ENCODE results near the gene ZNF236. TPM values are rescaled to one million over a fixed set of nuclear protein-coding genes. Genes with fewer than 3 reads are reported as not detected.
"Not testable (repeated sequence)": the region's sequence is repeated elsewhere in the genome, so short reads cannot be mapped to it uniquely, and the experiment has no call there.

The ZNF236 gene
- polyA plus RNA-seq, 1 donor from 2014 or later: 10.8 TPM

DNA sequence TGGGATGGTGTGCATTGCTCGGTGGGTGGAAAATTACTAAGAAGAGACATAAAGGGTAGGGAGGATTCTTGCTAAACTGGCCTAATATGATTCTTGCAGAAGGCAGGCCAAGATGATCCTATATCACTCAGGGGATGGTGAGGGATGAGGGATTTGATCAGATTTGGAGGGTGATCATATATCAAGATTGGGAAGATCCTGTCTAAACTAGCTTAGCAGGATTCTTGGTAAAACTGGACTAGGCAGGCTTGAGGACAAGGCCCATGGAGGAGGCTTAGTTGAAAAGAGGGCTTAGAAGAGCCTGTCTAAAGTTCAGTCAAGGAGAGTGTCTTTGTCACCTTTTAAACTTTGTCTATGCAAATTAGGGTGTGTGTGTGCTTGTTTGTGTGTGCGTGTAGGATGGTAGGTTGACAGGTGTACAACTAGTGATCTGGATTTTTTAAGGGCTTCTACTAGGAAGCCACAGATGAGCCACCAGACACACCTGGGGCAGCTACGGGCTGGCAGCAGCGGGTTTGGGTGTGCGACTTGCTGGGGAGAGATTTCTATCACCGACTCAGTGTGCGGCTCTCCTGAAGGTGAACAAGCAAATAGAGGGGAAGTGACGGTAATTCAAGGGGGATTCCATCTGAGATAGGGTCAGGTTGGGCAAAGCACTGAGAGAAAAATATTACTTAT, 168.1 kb downstream of the ZNF236 start:
- H3K27me3 Mint-ChIP-seq, H3K9me3 Mint-ChIP-seq, H3K36me3 Mint-ChIP-seq: not testable (repeated sequence)
- Mint-ChIP-seq H3K4me3 (peak overlapping the region in 3 of 4 donors; percentile 3 to 72 (median 34)), H3K4me1 (peaks cover 17 to 27% (median 24%) of the 10 kb centered on the region in 3 donors), H3K27ac (peak overlapping the region; percentile 32 to 53 (median 44))

GRCh38 chr18:76991021-76991688, 168.8 kb downstream of the ZNF236 start:
- peaks cover 1% of the 10 kb centered on the region for H3K36me3 Mint-ChIP-seq

DNA sequence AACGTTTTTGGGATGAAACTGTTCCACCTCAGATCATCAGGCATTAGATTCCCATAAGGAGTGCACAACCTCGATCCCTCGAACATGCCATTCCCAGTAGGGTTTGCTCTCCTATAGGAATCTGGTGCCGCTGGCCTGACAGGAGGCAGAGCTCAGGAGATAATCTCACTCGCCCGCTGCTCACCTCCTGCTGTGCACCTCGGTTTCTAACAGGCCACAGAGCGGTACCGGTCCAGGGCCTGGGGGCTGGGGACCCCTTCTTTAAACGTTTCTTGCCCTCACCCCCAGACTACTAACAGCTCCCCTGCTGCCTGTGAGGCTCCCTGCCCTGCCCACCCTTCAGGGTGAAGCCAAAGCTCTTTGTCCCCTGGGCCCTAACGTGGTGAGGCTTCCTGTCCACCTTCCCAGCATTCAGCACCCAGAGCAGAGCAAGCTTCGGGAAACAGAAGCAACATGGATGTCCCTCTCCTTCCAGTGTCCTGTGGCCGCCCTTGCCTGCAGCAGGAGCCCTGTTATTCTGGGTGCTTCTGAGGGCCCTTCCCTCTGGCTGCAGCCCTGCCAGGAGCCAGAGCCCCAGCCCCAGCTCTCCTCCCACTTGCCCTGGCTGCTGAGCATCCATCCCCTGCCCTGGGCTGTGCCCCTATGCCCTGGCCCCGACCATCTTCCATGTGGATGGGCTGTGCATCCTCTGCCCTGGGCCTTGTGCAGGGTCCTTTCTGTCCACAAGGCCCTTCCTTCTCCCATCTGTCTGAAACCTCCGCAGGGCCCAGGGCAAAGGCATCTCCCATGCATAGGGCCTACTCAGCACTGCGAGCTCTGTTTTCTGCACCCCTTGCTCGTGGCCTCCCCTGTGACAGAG, 170.1 kb downstream of the ZNF236 start:
- H3K27ac Mint-ChIP-seq: peak overlapping the region in 1 of 3 donors; percentile 14
- H3K4me1 Mint-ChIP-seq: peaks cover 12 to 27% (median 23%) of the 10 kb centered on the region in 3 donors
- peak overlapping the region in 1 of 4 donors; percentile 63 for H3K4me3 Mint-ChIP-seq
- peaks cover 5% of the 10 kb centered on the region for H3K27me3 Mint-ChIP-seq
- peaks cover 1% of the 10 kb centered on the region for H3K36me3 Mint-ChIP-seq
- peaks cover 0 to 2% (median 0%) of the 10 kb centered on the region in 3 donors for H3K9me3 Mint-ChIP-seq

More at GRCh38 chr18:76991021-76991688, 168.8 kb downstream of the ZNF236 start:
- Mint-ChIP-seq H3K9me3 (peaks cover 0 to 2% (median 0%) of the 10 kb centered on the region in 3 donors), H3K27me3 (peaks cover 6% of the 10 kb centered on the region), H3K4me1 (peaks cover 17 to 27% (median 24%) of the 10 kb centered on the region in 3 donors), H3K4me3 (peak overlapping the region in 2 of 4 donors; percentile 3 to 72), H3K27ac (peak overlapping the region in 2 of 3 donors; percentile 32)

DNA sequence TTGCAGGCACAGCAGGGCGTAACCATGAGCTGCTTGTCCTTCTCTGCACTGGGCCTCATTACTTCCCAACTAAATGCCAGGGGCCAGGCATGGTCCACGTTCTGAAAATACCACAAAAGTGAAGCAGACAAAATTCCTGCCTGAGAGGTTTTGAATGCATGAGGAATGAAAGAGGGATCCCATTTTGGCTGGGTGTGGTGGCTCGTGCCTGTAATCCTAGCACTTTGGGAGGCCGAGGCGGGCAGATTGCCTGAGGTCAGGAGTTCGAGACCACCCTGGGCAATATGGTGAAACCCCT, 170.7 kb downstream of the ZNF236 start:
- H3K36me3 Mint-ChIP-seq: peaks cover 1% of the 10 kb centered on the region
- peaks cover 5% of the 10 kb centered on the region for H3K27me3 Mint-ChIP-seq
- peak overlapping the region in 1 of 3 donors; percentile 85 for H3K27ac Mint-ChIP-seq
- H3K4me1 Mint-ChIP-seq: peaks cover 12 to 29% (median 21%) of the 10 kb centered on the region in 3 donors
- peaks cover 0 to 2% (median 0%) of the 10 kb centered on the region in 3 donors for H3K9me3 Mint-ChIP-seq
- H3K4me3 Mint-ChIP-seq: peak overlapping the region in 1 of 4 donors; percentile 63

- Mint-ChIP-seq H3K9me3 (peaks cover 0 to 2% (median 0%) of the 10 kb centered on the region in 3 donors), H3K27ac (peak overlapping the region in 1 of 3 donors; percentile 29), H3K4me3 (no peak overlapping the region), H3K27me3 (peaks cover 5% of the 10 kb centered on the region), H3K4me1 (peaks cover 12 to 25% (median 18%) of the 10 kb centered on the region in 3 donors), H3K36me3 (peaks cover 1% of the 10 kb centered on the region)
Measured at GRCh38 chr18:76993573-76993972, 171.2 kb downstream of the ZNF236 start.

DNA sequence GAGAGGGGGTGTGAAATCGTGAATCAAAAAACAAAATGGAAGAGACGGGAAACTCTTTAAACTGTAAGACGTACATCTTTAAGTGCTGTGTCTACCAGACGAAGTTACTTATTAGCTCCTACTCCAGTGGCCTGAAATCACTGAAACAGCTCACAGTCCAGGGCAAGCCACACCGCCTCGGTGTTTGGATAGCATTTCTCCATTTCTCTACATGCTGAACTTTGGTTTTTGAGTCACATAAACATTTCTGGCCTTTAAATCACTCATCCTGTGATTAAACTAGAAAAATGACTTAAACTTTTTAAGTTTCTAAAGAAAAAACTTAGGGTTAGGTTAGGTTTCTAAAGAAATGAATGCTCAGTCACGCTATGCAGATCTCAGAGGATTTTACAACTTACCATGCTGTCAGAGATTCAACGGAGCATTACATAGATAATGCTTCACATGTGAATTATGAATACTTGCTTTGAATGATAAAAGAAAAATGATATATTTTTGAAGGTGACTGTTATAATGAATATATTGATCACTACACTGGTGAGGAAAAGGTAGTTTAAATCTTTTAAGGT, 171.8 kb downstream of the ZNF236 start:
- Mint-ChIP-seq H3K27me3 (peaks cover 4% of the 10 kb centered on the region), H3K4me3 (no peak overlapping the region), H3K9me3 (peaks cover 0 to 1% (median 0%) of the 10 kb centered on the region in 3 donors), H3K4me1 (peaks cover 12 to 19% (median 17%) of the 10 kb centered on the region in 3 donors), H3K27ac (peak overlapping the region in 1 of 3 donors; percentile 29), H3K36me3 (peaks cover 1% of the 10 kb centered on the region)

DNA sequence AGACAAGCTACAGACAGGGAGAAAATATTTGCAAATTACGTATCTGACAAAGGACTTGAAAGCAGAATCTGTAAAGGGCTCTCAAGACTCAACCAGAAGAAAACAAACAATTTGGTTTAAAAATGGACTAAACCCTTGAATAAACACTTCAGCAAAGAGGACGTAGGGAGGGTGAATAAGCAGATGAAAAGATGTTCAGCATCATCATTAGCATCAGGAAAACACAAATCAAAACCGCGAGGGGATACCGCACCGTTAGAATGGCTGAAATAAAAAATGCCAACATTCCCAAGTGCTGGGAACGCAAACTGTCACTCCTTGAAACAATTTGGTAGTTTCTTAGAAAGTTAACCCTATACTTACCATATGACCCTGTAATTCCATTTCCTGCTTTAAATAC, 173.5 kb downstream of the ZNF236 start:
- Mint-ChIP-seq H3K36me3 (peaks cover 1% of the 10 kb centered on the region), H3K4me1 (peaks cover 8 to 9% (median 9%) of the 10 kb centered on the region in 3 donors), H3K27ac (no peak overlapping the region), H3K9me3 (no peaks in the 10 kb centered on the region), H3K4me3 (no peak overlapping the region), H3K27me3 (no peaks in the 10 kb centered on the region)

- H3K4me1 Mint-ChIP-seq: peaks cover 5 to 7% (median 6%) of the 10 kb centered on the region in 3 donors
- no peak overlapping the region for H3K4me3 Mint-ChIP-seq
- H3K9me3 Mint-ChIP-seq: no peaks in the 10 kb centered on the region
- no peak overlapping the region for H3K27ac Mint-ChIP-seq
- no peaks in the 10 kb centered on the region for H3K36me3 Mint-ChIP-seq
- H3K27me3 Mint-ChIP-seq: no peaks in the 10 kb centered on the region
Measured at GRCh38 chr18:76996429-76996828, 174.1 kb downstream of the ZNF236 start.

DNA sequence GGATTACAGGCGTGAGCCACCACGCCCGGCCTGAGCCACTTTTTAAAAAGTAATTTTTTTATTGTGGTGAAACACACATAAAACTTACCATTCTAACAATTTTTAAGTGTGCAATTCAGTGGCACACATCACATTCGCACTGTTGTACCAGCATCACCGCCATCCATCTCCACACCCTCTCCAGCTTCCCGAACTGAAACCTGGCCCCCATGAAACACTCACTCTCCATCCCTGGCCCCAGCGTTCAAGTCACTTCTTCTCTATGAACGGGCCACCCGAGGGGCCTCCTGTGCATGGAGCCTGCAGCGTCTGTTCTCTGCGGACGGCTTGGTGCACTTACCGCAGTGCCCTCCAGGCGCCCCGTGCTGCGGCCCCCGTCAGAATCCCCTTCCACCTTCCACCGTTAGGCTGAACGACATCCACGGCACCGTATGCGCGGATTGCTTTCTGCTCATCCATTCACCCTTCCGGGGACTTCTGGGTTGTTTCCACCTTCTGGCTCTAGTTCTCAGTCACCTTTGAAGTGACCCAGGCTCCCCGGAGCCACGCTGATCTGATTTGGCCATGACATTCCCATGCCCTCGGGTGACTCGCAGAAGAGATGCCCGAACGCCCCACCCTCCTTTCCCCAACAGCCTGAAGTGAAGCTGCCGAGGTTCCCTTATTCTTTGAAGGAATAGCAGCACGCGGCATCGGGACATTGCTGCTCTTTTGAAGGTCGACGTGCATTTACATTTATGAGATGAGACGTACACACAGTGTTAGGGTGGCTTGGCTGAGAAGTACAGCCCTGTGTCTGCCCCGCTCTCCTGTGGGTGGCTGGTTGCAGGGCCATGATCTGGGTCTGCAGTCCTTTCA, 175.8 kb downstream of the ZNF236 start:
- no peaks in the 10 kb centered on the region for H3K27me3 Mint-ChIP-seq
- H3K4me1 Mint-ChIP-seq: peaks cover 7 to 8% (median 7%) of the 10 kb centered on the region in 3 donors
- H3K36me3 Mint-ChIP-seq: peaks cover 2% of the 10 kb centered on the region
- no peak overlapping the region for H3K4me3 Mint-ChIP-seq
- no peaks in the 10 kb centered on the region for H3K9me3 Mint-ChIP-seq
- H3K27ac Mint-ChIP-seq: no peak overlapping the region

GRCh38 chr18:76999077-76999476, 176.7 kb downstream of the ZNF236 start:
- Mint-ChIP-seq H3K4me3 (no peak overlapping the region), H3K36me3 (peaks cover 2% of the 10 kb centered on the region), H3K27me3 (no peaks in the 10 kb centered on the region), H3K9me3 (no peaks in the 10 kb centered on the region), H3K4me1 (peaks cover 7 to 8% (median 7%) of the 10 kb centered on the region in 3 donors), H3K27ac (no peak overlapping the region)

DNA sequence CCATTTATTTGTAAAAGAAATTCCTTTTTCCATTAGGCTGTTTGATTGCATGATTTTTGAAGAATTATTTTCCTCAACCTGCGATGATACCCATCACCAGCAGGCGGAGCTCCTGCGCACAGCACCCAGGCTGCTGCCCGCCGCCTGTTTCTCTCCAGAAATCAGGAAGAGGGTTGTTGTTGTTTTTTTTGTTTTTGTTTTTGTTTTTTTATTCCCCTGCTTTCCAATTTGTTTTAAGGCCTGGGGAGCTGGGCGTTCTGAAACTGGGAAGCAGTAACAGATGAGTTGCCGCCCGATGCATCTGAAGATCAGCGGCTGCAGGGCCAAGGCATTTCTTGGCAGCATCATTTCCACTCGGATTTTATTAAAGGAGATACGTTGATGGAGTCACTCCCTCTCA, 178.2 kb downstream of the ZNF236 start:
- H3K4me1 Mint-ChIP-seq: peaks cover 13 to 18% (median 16%) of the 10 kb centered on the region in 3 donors
- peak overlapping the region in 1 of 4 donors; percentile 38 for H3K4me3 Mint-ChIP-seq
- H3K9me3 Mint-ChIP-seq: no peaks in the 10 kb centered on the region
- H3K27me3 Mint-ChIP-seq: peaks cover 1% of the 10 kb centered on the region
- peaks cover 2% of the 10 kb centered on the region for H3K36me3 Mint-ChIP-seq
- peak overlapping the region in 2 of 3 donors; percentile 14 to 68 for H3K27ac Mint-ChIP-seq

- peaks cover 2% of the 10 kb centered on the region for H3K36me3 Mint-ChIP-seq
- peaks cover 13 to 18% (median 16%) of the 10 kb centered on the region in 3 donors for H3K4me1 Mint-ChIP-seq
- H3K27me3 Mint-ChIP-seq: peaks cover 1% of the 10 kb centered on the region
- H3K4me3 Mint-ChIP-seq: no peak overlapping the region
- peak overlapping the region in 1 of 3 donors; percentile 68 for H3K27ac Mint-ChIP-seq
- no peaks in the 10 kb centered on the region for H3K9me3 Mint-ChIP-seq
Measured at GRCh38 chr18:77001041-77001440, 178.7 kb downstream of the ZNF236 start.

GRCh38 chr18:77001979-77002378, 179.6 kb downstream of the ZNF236 start:
- Mint-ChIP-seq H3K27ac (no peak overlapping the region), H3K4me1 (peaks cover 13 to 18% (median 16%) of the 10 kb centered on the region in 3 donors), H3K36me3 (peaks cover 2% of the 10 kb centered on the region), H3K9me3 (no peaks in the 10 kb centered on the region), H3K4me3 (no peak overlapping the region), H3K27me3 (peaks cover 1% of the 10 kb centered on the region)

- Mint-ChIP-seq H3K27ac (no peak overlapping the region), H3K36me3 (peaks cover 2% of the 10 kb centered on the region), H3K4me3 (no peak overlapping the region), H3K4me1 (peaks cover 13 to 21% (median 18%) of the 10 kb centered on the region in 3 donors), H3K27me3 (peaks cover 1% of the 10 kb centered on the region), H3K9me3 (no peaks in the 10 kb centered on the region)
Measured at GRCh38 chr18:77002496-77002895, 180.1 kb downstream of the ZNF236 start.

All from IgD-negative memory B cell (primary cell).